Measurements from ENCODE around the gene COLQ.

GRCh38 chr3:15492847-15493360 is 28.6 kb downstream of the COLQ start:
- TF ChIP-seq POLR2A (IDR thresholded peaks at IDR 0.05) (no peak), CTCF (IDR thresholded peaks at IDR 0.05) (no peak)
